Effector memory CD8-positive, alpha-beta T cell (primary cell): ENCODE results near the gene RAPGEF1.

Source experiments
- ATAC-seq: fragments of 150-1000 bp; cut with Tn5 transposase; replicated peaks from 2 replicates; pipeline ENCODE4 v1.10.0; 2021; ENCODE audit warnings: mild to moderate bottlenecking, moderate library complexity
- DNase-seq, 3 experiments: peaks; one replicate each; pipeline ENCODE4 v3.0.0; 2021
- H3K27ac Mint-ChIP-seq, 2 donors: one replicate each; pipeline ENCODE4 v1.8.0; 2022; ENCODE audit warnings: mild to moderate bottlenecking in 2 of 2, mixed read lengths in 2 of 2, moderate library complexity in 2 of 2
- H3K27me3 Mint-ChIP-seq, 2 donors: one replicate each; pipeline ENCODE4 v1.8.0; 2022; ENCODE audit warnings: mixed read lengths in 2 of 2
- H3K36me3 Mint-ChIP-seq: one replicate; pipeline ENCODE4 v1.8.0; 2022; ENCODE audit warnings: mild to moderate bottlenecking, moderate library complexity, mixed read lengths; ENCODE audit not compliant: insufficient read depth
- H3K4me1 Mint-ChIP-seq, 2 donors: one replicate each; pipeline ENCODE4 v1.8.0; 2022; ENCODE audit warnings: low read depth in 2 of 2, mixed read lengths in 2 of 2
- H3K4me3 Mint-ChIP-seq, 2 donors: one replicate each; pipeline ENCODE4 v1.8.0; 2022; ENCODE audit warnings: mild to moderate bottlenecking in 2 of 2, mixed read lengths in 2 of 2, moderate library complexity in 2 of 2
- H3K9me3 Mint-ChIP-seq, 2 donors: one replicate each; pipeline ENCODE4 v1.8.0; 2022; ENCODE audit warnings: mixed read lengths in 2 of 2

RAPGEF1 gene

GRCh38 chr9:131605770-131606590 lies 133.9 kb downstream of the RAPGEF1 start:
- Mint-ChIP-seq H3K4me1 (peaks cover 19 to 22% of the 10 kb centered on the region in 2 donors), H3K27ac (peak overlapping the region; percentile 56 to 78), H3K27me3 (no peaks in the 10 kb centered on the region), H3K9me3 (no peaks in the 10 kb centered on the region), H3K36me3 (peaks cover 61% of the 10 kb centered on the region), H3K4me3 (no peak overlapping the region)
- ATAC-seq (no peak), DNase-seq (no peak)

GRCh38 chr9:131603711-131604439 lies 136.0 kb downstream of the RAPGEF1 start:
- no peak overlapping the region for H3K4me3 Mint-ChIP-seq
- ATAC-seq (no peak), DNase-seq (no peak)
- H3K27ac Mint-ChIP-seq, result peak overlapping the region; percentile 46 to 79
- peaks cover 66% of the 10 kb centered on the region for H3K36me3 Mint-ChIP-seq
- H3K4me1 Mint-ChIP-seq, result peaks cover 19 to 22% of the 10 kb centered on the region in 2 donors
- H3K9me3 Mint-ChIP-seq, result no peaks in the 10 kb centered on the region
- no peaks in the 10 kb centered on the region for H3K27me3 Mint-ChIP-seq

- Mint-ChIP-seq H3K27me3 (no peaks in the 10 kb centered on the region), H3K27ac (peak overlapping the region; percentile 46 to 79), H3K36me3 (peaks cover 68% of the 10 kb centered on the region), H3K4me3 (no peak overlapping the region), H3K9me3 (no peaks in the 10 kb centered on the region), H3K4me1 (peaks cover 19 to 22% of the 10 kb centered on the region in 2 donors)
- DNase-seq, result no peak
- no peak for ATAC-seq
Observed at GRCh38 chr9:131603199-131603598, 136.7 kb downstream of the RAPGEF1 start.

- H3K4me1 Mint-ChIP-seq, result peaks cover 17% of the 10 kb centered on the region in 2 donors
Observed at GRCh38 chr9:131601683-131602181, 138.1 kb downstream of the RAPGEF1 start.

GRCh38 chr9:131598121-131598520 lies 141.8 kb downstream of the RAPGEF1 start:
- H3K4me1 Mint-ChIP-seq, result peaks cover 5 to 8% of the 10 kb centered on the region in 2 donors
- H3K27ac Mint-ChIP-seq, result peak overlapping the region in 1 of 2 donors; percentile 53
- no peaks in the 10 kb centered on the region for H3K9me3 Mint-ChIP-seq
- DNase-seq, result no peak
- no peak overlapping the region for H3K4me3 Mint-ChIP-seq
- H3K27me3 Mint-ChIP-seq, result no peaks in the 10 kb centered on the region
- no peak for ATAC-seq
- peaks cover 74% of the 10 kb centered on the region for H3K36me3 Mint-ChIP-seq

More at GRCh38 chr9:131601683-131602181, 138.1 kb downstream of the RAPGEF1 start:
- Mint-ChIP-seq H3K27me3 (no peaks in the 10 kb centered on the region), H3K27ac (peak overlapping the region; percentile 72 to 77), H3K9me3 (no peaks in the 10 kb centered on the region), H3K4me3 (no peak overlapping the region), H3K36me3 (peaks cover 73% of the 10 kb centered on the region)
- DNase-seq (no peak), ATAC-seq (no peak)

- Mint-ChIP-seq H3K27ac (peak overlapping the region in 1 of 2 donors; percentile 53), H3K36me3 (peaks cover 70% of the 10 kb centered on the region), H3K4me3 (no peak overlapping the region)
Observed at GRCh38 chr9:131597246-131597645, 142.6 kb downstream of the RAPGEF1 start.

GRCh38 chr9:131596430-131596743 lies 143.5 kb downstream of the RAPGEF1 start:
- no peak overlapping the region for H3K4me3 Mint-ChIP-seq
- H3K4me1 Mint-ChIP-seq, result peaks cover 6 to 9% of the 10 kb centered on the region in 2 donors
- H3K36me3 Mint-ChIP-seq, result peaks cover 71% of the 10 kb centered on the region
- H3K9me3 Mint-ChIP-seq, result no peaks in the 10 kb centered on the region
- no peaks in the 10 kb centered on the region for H3K27me3 Mint-ChIP-seq
- no peak for ATAC-seq
- no peak overlapping the region for H3K27ac Mint-ChIP-seq
- no peak for DNase-seq

More at GRCh38 chr9:131597246-131597645, 142.6 kb downstream of the RAPGEF1 start:
- Mint-ChIP-seq H3K27me3 (no peaks in the 10 kb centered on the region), H3K9me3 (no peaks in the 10 kb centered on the region), H3K4me1 (peaks cover under 1 to 2% of the 10 kb centered on the region in 2 donors)
- no peak for ATAC-seq
- no peak for DNase-seq

- H3K36me3 Mint-ChIP-seq, result peaks cover 75% of the 10 kb centered on the region
- no peak overlapping the region for H3K4me3 Mint-ChIP-seq
- H3K4me1 Mint-ChIP-seq, result peaks cover 12 to 15% of the 10 kb centered on the region in 2 donors
- no peaks in the 10 kb centered on the region for H3K27me3 Mint-ChIP-seq
- no peak for ATAC-seq
- DNase-seq, result no peak
- peak overlapping the region in 1 of 2 donors; percentile 31 for H3K27ac Mint-ChIP-seq
- no peaks in the 10 kb centered on the region for H3K9me3 Mint-ChIP-seq
Observed at GRCh38 chr9:131595696-131596429, 144.0 kb downstream of the RAPGEF1 start.

GRCh38 chr9:131594906-131595665 lies 144.8 kb downstream of the RAPGEF1 start:
- no peak for ATAC-seq
- Mint-ChIP-seq H3K4me3 (no peak overlapping the region), H3K9me3 (no peaks in the 10 kb centered on the region), H3K4me1 (peaks cover 18 to 22% of the 10 kb centered on the region in 2 donors), H3K27ac (peak overlapping the region; percentile 31 to 73), H3K36me3 (peaks cover 78% of the 10 kb centered on the region), H3K27me3 (no peaks in the 10 kb centered on the region)
- no peak for DNase-seq

- Mint-ChIP-seq H3K27me3 (no peaks in the 10 kb centered on the region), H3K27ac (peak overlapping the region in 1 of 2 donors; percentile 73), H3K9me3 (no peaks in the 10 kb centered on the region), H3K36me3 (peaks cover 77% of the 10 kb centered on the region), H3K4me3 (no peak overlapping the region), H3K4me1 (peaks cover 22 to 24% of the 10 kb centered on the region in 2 donors)
- DNase-seq (no peak), ATAC-seq (no peak)
Observed at GRCh38 chr9:131593936-131594665, 145.8 kb downstream of the RAPGEF1 start.

GRCh38 chr9:131593091-131593820 lies 146.6 kb downstream of the RAPGEF1 start:
- Mint-ChIP-seq H3K9me3 (no peaks in the 10 kb centered on the region), H3K4me3 (no peak overlapping the region), H3K27me3 (no peaks in the 10 kb centered on the region), H3K36me3 (peaks cover 70% of the 10 kb centered on the region), H3K4me1 (peaks cover 22 to 24% of the 10 kb centered on the region in 2 donors), H3K27ac (peak overlapping the region; percentile 73 to 89)
- DNase-seq (no peak), ATAC-seq (no peak)

GRCh38 chr9:131591845-131592208 lies 148.0 kb downstream of the RAPGEF1 start:
- peak overlapping the region in 1 of 2 donors; percentile 36 for H3K4me3 Mint-ChIP-seq
- no peaks in the 10 kb centered on the region for H3K27me3 Mint-ChIP-seq
- H3K36me3 Mint-ChIP-seq, result peaks cover 70% of the 10 kb centered on the region
- DNase-seq, result no peak
- H3K27ac Mint-ChIP-seq, result peak overlapping the region; percentile 87 to 89
- no peak for ATAC-seq
- H3K9me3 Mint-ChIP-seq, result no peaks in the 10 kb centered on the region
- H3K4me1 Mint-ChIP-seq, result peaks cover 32 to 34% of the 10 kb centered on the region in 2 donors
